Globus pallidus (tissue), 1 donor: Measurements from ENCODE around the gene PRSS50.
"Not testable (repeated sequence)": the region's sequence is repeated elsewhere in the genome, so short reads cannot be mapped to it uniquely, and the experiment has no call there.

ENCODE experiments used
- DNase-seq: peaks from one replicate; pipeline ENCODE4 v3.0.0-alpha.2; 2015; ENCODE audit warnings: low spot score

Gene PRSS50, protein sequence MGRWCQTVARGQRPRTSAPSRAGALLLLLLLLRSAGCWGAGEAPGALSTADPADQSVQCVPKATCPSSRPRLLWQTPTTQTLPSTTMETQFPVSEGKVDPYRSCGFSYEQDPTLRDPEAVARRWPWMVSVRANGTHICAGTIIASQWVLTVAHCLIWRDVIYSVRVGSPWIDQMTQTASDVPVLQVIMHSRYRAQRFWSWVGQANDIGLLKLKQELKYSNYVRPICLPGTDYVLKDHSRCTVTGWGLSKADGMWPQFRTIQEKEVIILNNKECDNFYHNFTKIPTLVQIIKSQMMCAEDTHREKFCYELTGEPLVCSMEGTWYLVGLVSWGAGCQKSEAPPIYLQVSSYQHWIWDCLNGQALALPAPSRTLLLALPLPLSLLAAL

DNA sequence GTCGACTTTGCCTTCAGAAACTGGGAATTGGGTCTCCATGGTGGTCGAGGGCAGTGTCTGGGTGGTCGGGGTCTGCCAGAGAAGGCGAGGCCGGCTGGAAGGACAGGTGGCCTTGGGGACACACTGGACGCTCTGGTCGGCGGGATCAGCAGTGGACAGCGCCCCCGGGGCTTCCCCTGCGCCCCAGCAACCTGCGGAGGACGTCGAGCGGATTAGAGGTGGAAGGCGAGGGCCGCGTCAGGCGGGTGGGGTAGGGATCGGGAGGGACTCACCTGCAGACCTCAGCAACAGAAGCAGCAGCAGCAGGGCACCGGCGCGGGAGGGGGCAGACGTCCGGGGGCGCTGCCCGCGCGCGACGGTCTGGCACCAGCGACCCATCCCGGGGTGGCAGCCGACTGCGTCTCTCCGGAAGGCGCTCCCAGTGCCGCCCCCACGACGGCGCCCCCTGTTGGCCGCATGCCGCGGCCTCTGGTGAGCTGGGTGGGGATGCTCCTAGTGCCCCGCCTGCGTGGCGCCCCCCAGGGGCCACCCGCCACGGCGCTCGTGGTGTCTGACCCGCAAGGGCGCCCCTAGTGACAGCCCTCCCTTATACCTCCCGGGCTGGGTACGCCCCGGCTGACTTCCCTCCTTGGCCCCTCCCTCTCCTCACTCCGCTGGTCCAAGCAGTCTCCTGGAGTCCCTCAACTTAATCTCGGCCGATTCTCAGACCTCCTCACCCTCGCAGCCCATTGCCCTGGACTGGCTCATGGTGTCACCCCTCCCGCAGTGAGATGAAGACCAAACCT lies at the start of gene PRSS50:
Gene PRSS50 (minus strand): TSS at position 423 of the 785 bp plus-strand sequence. CDS start 45 bp downstream, at position 378.
- no peak for DNase-seq

DNA sequence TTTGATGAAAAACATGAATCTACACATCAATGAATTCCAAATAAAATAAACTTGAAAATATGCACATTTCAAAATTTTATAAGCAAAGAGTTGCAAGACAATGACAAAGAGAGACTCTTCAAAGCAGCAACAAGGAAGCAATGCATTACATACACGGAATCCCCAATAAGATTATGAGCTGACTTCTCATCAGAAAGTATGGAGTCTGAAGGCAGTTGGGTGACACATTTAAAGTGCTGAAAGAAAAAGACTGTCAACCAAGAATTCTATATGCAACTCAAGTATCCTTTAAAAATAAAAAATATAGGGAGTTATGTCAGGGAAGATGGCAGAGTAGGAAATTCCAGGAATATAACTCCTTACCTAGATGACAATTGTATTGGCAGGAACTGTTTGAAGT lies 46.5 kb upstream of the PRSS50 start:
- no peak for DNase-seq

DNA sequence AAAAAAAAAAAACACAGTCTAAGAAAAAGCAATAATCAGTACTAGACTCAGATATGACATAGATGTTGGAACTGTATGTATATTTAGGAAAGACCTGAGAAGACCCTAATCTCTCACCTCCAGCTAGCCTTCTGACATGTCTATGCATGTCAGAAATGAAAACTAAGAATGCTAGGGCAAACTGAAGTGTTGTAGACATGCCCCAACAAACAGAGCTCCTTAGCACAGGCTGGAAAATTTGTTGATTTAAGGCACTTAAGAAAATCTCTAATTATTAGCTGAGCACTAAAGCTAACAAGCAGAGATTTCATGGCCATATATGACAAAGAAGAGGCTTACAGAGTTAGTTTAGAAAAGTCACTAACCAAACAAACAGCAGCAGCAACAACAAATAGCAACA lies 45.5 kb upstream of the PRSS50 start:
- no peak for DNase-seq

DNA sequence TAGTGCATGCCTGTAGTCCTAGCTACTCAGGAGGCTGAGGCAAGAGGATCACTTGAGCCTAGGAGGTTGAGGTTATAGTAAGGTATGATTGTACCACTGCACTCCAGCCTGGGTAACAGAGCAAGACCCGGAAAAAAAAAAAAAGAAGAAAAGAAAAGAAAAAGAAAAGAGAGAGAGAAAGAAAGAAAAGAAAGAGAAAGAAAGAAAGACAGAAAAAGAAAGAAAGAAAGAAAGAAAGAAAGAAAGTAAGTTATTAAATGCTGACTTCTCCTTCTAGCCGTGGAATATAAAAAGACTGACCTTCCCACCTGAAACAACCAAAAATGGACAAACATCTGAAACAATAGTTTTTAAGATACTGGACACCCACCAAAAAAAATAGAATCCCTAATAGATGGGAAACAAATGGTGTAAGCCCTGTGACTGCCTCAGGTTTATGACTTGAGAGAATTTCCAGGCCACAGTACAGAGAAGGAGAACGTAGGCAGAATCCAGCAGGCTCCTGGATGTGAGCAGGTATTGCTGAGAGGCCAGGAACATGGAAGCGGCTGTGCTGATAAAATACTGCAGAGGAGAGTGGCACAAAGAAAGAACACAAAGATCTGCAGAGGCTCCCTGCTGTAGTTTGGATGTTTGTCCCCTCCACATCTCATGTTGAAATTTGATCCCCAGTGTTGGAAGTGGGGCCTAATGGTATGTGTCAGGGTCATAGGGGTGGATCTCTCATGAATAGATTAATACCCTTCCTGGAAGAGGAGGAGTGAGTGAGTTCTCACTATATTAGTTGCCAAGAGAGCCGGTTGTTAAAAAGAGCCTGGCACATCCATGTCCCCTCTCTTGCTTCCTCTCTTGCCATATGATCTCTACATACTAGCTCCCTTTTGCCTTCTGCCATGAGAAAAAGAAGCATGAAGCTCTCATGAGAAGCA lies 41.8 kb upstream of the PRSS50 start:
- no peak for DNase-seq

DNA sequence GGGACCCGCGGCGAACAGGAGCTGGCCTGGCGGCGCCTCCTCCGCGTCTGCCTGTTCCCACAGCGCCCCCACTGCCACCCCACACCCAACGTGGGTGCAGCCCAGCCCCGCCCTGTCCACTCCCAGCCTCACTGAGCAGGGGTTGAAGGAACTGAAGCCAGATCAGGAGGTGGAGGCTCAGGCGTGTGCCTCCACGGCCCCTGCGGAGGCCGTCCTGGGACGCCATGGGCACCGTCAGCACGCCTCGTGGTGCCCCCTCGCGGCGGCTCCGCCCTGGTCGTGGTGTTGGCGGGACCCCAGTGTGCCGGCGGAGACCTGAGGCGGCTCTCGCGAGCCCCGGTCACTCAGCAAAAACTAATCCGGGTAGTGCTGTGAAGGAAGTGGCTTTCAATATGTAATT lies 39.0 kb upstream of the PRSS50 start:
- DNase-seq = no peak

DNA sequence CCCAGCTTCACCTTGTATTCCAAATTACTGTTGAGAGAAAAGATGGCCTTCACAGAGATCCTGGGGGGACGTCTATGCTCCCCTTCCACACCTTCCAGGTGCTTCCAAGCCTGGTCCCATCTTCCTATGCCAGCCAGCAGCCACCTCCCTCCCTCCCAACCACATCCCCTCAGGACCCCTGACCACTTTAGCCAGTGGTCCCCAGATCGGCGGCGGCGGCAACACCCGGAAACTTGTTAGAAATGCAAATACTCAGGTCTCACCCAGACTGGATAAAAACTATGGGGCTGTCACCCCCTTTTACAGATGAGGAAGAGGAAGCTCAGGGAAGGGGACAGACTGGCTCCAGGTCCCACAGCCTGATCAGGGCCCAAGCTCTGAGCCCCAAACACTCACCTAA lies 38.0 kb upstream of the PRSS50 start:
- no peak for DNase-seq

DNA sequence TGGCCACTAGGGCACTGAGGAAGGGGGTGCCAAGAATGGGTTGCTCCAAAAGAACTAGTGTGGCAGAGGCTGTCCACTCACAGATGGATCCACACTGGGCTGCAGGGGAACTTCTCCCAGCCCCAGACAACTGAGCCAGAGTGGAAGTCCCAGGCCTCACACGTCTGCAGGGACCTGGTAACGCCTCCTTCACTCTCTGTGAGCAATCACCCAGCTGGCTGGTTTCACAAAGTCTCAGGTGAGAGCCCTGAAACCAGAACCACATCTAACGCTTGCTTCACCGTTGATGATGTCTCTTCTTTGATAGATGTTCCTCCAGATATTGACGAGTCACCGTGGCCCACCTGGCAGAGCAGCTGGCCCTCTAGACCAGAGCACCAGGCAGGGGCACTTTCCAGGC lies 35.5 kb upstream of the PRSS50 start:
- DNase-seq = not testable (repeated sequence)

DNA sequence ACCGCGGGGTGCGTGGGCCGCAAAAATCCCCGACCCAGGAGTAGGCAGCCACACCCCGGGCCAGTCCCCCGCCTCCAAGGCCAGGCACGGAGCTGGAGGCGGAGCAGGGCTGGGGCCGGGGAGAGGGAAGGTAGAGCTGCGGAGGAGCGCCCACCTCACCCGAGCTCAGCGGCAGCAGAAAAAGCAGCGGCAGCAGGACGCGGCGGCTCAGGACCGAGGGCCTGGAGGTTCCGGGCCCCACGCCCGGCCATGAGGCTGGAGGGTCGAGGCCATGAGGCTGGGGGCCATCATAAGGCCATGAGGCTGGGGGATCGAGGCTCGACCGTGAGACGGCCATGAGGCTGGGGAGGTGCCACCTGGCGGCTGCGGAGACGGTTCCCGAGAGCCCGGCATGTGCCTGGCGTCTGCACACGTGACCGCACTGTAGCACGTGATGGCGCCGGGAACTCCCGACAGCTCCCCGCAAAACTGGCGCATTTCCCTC lies 32.9 kb upstream of the PRSS50 start:
- DNase-seq = no peak

DNA sequence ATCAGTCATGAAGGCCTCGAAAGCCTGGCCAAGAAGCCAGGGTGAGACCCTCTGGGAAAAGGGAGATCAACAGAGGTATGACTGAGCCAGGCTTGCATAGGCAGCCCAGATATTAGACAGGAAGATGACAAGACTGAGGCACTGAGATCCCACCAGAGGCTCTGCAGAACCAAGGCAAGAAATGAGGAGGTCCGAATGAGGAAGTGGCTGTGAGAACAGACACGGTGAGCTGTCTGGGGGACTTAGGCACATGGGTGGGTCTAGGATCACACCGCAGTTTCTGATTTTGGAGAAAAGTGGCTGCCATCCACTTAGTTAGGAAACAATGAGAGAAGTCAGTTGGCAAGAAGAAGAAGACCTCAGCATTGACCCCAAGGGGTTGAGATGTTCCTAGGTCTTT lies 31.5 kb upstream of the PRSS50 start:
- no peak for DNase-seq

DNA sequence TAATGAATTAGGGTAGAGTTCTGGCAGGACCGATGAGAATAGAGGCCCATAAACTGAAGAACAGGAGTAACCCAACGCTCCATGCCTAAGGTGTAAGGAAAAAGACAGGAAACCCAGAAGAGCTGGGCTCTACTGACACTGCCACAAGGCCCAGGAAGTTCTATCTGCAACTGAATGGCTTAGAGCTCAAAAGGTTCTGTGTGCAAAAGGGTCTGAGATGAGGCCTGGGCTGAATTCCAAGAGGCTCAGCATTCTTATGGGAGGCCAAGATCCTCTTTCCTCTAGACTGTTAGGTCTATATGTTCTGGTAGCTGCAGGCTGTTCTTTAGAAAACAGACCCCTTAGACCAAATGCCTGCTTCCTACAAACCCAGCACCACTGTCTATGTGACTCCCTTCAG lies 30.5 kb upstream of the PRSS50 start:
- no peak for DNase-seq

DNA sequence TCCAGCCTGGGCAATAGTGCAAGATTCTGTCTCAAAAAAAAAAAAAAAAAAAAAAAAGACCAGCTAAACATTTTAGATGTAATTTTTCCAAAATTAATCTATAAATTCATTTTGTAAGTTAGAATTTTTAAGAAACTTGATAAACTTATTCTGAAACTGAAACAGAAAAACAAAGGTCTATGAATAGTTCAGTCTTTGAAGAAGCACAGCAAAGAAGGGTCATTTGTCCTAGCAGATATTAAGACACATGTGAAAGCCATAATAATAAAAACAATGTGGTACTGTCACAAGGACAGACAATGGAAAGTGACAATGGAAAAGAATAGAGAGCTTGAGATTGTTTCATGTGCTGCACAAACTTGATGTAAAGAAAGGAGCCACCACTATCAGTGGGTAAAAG lies 29.0 kb upstream of the PRSS50 start:
- DNase-seq = no peak

DNA sequence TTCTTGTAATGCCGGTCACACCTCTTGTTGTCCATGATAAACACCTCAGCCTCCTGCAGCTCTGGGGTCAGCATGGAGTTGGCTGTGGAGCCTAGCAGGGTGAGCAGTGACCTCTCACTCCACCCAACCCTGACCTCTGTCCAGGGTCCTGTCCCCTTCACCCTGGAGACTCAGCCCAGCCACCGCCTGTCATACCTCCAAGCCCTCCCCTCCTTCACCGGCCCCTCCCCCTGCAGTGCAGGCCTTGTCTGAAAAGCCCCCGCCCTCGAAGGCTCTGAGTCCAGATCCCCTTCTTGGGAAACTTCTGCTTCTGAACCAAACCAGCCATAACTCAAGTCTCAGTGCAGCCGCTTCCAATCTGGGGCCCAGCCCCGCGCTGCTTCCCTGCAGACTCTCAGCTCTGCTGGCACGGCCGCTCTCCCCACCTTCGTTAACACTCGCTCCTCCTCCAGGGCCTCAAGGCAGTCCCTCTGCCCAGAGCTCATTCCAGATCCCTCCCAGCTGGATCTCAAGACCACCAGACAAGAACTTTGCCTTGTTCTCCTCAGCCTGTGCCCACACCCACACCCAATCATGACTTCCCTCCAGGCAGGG lies 25.4 kb upstream of the PRSS50 start:
- no peak for DNase-seq

DNA sequence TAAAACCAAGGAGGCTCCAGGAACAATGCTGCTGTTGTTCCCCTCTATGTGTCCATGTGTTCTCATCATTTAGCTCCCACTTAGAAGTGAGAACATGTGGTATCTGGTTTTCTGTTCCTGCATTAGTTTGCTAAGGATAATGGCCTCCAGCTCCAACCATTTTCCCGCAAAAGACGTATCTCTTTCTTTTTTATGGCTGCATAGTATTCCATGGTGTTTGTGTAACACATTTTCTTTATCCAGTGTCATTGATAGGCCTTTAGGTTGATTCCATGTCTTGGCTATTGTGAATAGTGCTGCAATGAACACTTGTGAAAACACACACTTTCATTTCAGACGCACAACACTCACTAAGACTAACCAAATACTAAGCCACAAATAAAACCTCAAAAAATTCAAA lies 21.9 kb upstream of the PRSS50 start:
- not testable (repeated sequence) for DNase-seq

DNA sequence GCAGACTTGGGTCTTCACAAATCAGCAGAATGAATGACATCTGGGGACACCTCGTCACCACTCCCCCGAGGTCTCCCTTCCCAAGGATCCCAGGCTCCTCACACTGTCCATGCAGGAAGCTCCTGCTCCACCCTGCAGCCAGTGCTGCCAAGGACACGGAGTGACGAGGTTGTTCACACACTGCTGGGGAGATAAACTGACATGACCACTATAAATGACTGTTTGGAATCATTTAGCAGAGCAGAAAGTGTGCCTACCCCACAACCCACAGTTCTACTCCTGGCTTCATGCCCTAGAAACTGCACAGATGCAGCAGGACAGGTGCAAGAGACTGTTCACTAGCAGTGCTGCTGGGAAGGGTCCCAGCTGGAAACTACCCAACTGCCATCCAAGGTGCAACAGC lies 19.7 kb upstream of the PRSS50 start:
- no peak for DNase-seq

DNA sequence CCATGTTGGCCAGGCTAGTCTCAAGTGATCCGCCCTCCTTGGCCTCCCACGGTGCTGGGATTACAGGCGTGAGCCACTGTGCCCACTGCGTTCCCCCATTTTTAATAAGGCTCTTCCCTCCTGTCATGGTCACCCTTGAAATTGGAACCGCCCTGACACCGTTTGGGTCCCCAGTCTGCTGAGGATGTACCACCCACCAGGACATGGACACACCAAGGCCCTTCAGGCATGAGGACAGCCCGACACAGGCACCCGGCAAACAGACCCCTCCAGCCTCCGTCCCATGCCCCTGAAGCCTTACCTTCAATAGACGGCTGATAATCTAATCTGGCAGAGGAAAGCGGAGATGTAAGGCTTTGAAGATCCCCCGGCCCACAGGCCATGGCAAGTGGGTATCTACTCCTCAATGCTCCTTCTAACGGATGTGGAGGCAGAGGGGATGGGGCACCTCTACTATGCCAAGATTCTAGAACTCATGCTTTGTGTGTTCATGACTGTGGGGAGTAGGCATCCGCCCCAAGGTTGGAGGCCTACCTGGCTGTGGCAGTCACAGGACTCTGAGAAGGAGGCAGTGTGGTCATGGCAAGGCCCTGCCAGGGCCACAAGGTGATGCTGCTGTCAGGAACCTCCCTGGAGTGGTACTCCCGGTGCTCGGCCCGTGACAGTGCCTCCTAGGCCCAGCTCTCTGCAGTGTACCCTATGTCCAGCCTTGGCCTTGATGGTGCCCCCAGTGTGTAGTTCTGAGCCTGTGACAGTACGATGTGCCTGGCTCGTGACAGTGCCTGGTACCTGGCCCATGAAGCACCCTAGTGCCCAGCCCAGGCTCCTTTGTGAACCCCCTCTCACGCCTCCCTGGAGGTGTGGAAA lies 18.6 kb upstream of the PRSS50 start:
- DNase-seq = no peak

DNA sequence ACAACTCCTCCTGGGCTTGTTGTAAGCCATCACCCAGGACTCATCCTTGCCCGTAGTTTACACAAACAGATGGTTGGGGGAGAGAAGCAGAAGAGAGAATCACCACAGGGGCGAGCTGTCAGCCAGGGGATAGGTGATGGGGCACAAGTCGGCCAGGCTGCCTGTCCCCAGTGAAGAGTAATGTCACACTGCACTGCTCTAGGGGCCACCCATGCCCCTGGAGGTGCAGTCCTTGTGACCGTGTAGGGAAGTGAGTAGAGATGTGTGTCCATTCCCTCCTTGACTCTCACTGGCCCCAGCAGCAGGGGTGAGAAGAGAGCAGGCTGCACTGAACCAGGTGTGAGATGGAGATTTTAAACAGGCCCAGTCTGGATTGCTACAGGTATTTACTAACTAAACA lies 17.1 kb upstream of the PRSS50 start:
- no peak for DNase-seq

DNA sequence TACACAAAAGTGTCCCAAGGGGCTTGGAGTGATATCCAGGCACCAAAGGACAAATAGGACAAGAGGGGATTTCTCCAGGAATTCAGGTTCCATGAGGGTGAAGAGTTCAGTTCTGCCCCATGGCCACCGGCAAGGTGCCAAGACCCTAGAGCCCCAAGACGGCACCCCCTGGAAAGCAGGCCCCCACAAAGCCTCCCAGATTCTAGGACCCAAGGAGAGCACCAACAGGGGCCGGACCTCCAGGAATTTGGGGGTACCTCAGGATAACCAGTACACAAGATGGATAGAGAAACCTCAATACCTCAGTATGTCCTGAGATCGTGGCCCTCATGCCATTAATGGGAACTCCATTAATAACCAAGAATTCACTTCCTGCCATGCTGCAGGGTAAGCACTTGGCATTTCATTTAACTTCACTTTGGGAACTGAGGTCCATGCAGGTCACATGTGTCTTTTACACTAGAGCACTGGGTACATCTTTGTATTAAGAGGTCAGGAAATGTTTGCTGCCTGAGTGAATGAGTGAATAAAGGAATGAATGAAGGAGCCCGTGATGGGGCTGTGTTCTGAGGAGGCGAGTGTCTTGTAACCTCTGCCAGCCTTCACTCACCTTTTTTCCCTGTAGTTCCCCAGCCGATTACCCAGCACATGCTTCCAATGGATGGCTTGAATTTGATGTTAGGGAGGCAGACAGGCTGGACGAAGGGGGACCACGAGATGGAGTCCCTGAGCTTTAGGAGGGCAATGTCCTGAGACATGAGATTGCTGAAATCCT lies 15.5 kb upstream of the PRSS50 start:
- no peak for DNase-seq

DNA sequence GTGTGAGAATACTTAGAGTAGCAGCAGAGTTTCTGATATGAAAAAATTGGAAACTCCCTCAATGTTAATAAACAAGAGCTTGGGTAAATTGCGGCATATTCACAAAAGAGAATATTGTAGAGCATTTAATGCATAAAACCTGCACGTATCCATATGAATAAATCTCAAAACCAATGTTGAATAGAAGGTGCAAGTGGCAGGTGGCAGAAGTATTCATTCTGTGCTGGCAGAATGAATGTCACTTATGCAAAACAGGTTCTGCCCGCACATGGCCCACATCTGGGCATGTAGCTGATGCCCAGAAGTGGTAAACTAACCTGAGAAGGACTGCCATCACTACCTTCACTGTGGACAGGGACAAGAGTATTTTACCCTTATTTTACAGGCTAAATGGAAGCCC lies 14.1 kb upstream of the PRSS50 start:
- DNase-seq = no peak

DNA sequence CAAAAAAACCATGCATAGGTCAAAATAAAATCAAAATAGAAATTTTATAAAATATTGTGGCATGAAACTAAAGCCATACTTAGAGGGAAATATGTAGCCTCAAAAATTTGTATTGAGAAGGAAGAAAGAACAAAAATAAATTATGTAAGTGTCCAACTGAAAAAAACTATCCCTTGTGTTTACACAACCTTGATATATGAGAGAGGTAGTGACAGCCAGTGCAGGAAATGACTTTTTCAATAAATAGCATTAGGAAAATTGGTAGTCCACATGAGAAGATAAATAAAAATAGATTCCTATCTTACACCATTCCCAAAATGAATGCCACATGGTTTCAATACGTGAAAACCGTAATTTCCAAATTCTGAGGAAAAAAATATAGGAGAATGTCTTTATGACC lies 13.2 kb upstream of the PRSS50 start:
- no peak for DNase-seq

DNA sequence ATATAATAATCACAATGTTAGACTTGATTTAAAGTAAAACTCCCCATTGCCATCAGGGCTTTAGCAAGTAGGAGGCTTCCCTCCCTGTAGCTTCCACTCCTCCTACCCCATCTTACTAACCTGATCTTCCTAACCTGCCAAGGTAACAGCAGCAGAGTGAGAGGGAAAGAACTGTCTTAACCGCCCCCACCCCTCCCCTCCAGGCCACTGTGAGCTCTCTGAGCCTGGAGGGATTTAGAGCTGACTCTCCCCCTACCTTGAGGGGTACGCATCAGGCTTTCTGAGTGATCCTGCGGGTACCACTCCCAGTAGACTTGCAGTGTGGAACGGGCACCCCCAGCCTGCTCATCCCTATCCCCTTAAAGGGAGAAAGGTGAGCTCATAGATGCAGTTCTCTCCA lies 11.4 kb upstream of the PRSS50 start:
- DNase-seq = no peak
